Measurements from ENCODE around the gene TLE3.

The TLE3 gene

DNA sequence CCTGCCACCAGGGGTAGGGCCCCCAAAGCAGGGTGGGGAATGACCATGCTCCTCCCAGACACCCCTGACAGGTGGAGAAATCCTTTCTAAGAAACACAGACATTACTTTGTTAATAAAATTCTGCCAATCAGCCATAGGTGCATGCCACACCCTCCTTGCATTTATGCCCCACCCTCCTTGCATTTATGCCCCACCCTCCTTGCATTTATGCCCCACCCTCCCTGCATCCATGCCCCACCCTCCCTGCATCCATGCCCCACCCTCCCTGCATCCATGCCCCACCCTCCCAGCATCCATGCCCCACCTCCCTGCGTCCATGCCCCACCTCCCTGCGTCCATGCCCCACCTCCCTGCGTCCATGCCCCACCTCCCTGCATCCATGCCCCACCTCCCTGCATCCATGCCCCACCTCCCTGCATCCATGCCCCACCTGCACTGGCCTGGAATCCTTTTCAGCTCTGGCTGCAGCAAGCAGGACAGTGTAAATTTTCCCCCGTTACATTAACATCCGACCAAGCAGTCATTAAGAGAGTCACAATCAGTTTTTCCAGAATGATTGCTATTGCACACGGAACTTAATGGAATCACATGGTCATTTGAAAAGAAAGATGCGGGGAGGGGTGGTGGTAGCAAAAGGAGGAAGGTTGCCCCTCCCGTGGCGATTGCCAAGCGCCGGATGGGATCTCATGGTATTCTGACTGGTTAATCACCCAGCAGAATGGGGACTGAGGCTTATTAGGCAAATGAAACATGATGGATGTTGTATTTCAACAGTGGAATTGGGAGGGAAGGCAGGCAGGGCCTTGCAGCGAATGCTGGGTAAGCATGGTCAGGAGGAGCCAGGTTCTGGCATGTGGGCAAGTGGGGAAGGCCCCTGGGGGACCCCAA lies 91.2 kb downstream of the TLE3 start:
- no peak for DNase-seq (ENCODE audit: low read depth in 2 of 2)

DNA sequence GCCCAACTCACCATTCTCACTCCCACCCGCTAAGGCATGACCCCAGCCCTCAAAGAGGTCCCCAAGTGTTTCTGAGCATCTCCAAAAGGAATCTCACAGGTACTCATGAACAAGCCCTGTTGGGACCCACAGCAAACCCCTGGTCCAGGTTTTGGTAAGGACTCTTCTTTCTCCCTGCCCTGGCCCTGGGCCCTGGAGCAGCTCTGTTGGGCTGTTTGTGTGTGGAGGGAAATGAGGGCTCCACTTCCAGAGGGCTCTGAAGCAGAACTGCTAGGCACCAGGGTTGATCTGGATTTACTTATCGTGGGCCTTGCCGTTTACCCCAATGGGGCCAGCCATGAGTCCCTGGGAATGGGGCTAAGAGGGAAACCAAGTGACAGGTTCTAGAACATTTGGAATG lies 92.9 kb downstream of the TLE3 start:
- DNase-seq (ENCODE audit: low read depth in 2 of 2) = no peak

DNA sequence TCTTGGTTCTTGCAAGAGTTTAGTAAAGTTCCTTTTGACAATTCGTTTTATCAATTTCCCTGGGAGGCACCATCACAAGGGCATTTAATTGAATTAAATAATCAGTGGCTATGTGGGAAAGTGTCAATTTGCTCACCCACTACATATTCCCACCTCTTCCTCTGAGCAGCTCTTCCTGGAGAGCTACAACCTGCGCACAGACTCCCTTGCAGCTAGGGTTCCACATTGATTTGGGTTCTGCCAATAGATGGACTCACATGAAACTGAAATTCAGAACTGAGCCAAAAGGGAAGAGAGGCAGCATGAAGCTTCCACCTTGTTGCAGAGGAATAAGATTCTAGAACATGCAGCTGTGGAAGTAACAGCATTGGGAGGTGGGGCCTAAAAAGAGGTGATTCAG lies 94.8 kb downstream of the TLE3 start:
- no peak for DNase-seq (ENCODE audit: low read depth in 2 of 2)

DNA sequence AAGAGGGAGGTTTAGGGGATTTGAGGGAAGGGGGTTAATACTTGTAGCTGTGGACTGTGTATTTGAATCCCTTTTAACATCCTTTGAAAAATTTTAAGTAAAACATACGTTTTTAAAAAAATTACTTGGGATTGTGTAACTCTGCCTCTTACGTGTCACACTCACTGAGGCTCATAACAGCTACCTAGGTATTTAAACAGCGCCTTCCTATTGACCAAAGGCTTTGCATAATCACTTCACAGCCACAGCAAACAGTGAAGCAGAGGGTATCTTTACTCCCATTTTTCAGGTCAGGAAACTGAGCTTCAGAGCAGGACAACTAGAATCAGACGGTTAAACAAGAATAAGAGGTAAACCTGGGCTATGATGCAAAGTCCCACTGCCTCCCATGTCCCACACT lies 95.9 kb downstream of the TLE3 start:
- no peak for DNase-seq (ENCODE audit: low read depth in 2 of 2)

- no peak for DNase-seq (ENCODE audit: low read depth in 2 of 2)
Observed at GRCh38 chr15:69999392-70000085, 98.2 kb downstream of the TLE3 start.

DNA sequence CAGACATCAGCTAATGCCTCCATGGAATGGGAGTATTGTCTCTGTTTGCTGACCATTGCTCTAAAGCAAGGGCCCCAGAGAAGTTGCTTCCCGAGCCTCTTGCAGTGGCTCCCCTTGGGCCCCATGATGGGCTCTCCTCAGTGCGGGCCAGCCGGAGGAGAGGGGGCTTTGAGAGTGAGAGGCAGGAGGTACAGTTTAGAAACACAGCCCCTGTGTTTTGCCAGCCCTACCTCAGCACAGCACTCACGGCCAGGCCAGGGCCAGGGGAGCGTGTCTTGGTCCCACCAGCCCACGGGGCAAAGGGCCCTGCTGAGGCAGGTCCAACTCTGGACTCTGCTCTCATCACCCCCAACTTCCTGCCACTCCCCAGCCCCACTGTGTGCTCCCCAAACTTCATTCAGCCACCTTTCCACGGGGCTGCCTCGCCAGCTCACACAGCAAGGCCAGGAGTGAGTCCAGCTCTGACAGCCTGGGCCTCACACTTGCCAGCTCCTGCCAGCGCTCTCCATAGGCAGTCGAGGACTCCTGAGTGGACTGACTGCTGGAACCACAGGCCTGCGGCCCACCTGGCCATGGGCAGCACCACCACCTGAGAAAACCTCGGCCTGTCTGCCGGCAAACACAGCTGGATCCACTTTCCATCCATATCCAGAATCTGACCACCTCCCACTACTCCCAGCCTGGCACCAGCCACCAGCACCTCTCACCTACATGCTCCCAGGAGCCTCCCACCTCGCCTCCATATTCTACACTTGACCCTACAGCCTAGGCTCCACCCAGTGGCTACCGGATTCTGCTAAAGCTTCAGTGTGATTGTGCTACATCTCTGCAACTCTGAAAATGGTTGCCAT lies 99.0 kb downstream of the TLE3 start:
- DNase-seq (ENCODE audit: low read depth in 2 of 2) = no peak

GRCh38 chr15:69997813-69998212 lies 99.9 kb downstream of the TLE3 start:
- DNase-seq (ENCODE audit: low read depth in 2 of 2) = no peak
